Left cardiac atrium (tissue), 4 donors: ENCODE measurements around the gene MGAT5. TPM values are rescaled to one million over a fixed set of nuclear protein-coding genes. Genes with fewer than 3 reads are reported as not detected.

Experiments
- ATAC-seq, 2 donors: fragments of 200-7000 bp; cut with Tn5 transposase; one replicate each; pipeline ENCODE4 v1.9.1; 2020; ENCODE audit warnings: mild to moderate bottlenecking in 2 of 2, moderate library complexity in 2 of 2
- DNase-seq: peaks from one replicate; pipeline ENCODE4 v3.0.0-alpha.2; 2020
- intact Hi-C, 2 donors: fragments of 100-400 bp; cut with DNase I; formaldehyde crosslinking; loops; one replicate each; pipeline versions ENCODE4 v1.14.1 to v1.15.1; 2022 to 2023
- total RNA-seq, 2 donors: library from RNA; stranded (reverse); fragmentation: NEBNext Ultra II Directional; extraction: Animal tissue kit (Norgen Biotek cat#: 25700); gene quantifications; one replicate each; pipeline ENCODE4 v1.2.1, GENCODE V29; 2021
- donor health status: DM: no; HTN: yes; CAD: no.
- donor health status: DM: no; HTN: yes; CAD: no; lungs with severe emphysema.
- donor health status: DM: yes; HTN: yes; CAD: no.
- donor health status: Dilated cardiomyopathy.

The MGAT5 gene
- total RNA-seq, 2 donors from 2014 or later: 110 to 142 TPM

DNA sequence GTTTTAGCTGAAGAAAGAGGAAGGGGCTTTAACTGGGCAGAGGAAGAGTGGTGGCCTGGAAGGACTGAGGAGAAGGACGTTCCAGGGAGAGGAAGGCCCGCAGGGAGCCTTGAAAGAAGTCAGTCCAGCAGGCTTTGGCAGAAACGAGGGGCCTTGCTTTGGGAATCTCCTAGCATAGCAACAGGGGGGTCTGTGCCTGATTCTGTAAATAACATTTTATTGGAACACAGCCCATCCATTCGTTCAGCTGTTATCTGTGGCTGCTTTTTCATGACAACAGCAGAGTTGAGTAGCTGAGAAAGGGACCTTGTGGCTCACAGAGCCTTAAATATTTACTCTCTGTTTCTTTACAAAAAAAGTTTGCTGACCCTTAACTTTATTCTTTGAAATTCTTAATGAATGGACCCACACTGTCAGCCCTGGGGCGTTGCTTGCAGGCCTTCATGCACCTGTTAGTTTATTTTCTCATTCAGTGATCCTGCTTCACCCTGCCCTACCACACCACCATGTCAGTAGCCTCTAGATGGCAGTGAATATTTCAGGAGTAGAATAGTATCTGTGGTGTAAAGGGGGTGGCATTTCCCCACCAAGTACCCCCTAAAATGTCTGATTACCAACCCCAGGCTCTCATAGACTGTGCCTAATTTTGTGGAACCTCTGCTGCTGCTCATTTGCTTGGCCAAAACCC is 61.0 kb downstream of the MGAT5 start:
- DNase-seq: no peak
- peak in 1 of 2 donors; percentile 55 for ATAC-seq
- intact Hi-C loops: no loop called here

DNA sequence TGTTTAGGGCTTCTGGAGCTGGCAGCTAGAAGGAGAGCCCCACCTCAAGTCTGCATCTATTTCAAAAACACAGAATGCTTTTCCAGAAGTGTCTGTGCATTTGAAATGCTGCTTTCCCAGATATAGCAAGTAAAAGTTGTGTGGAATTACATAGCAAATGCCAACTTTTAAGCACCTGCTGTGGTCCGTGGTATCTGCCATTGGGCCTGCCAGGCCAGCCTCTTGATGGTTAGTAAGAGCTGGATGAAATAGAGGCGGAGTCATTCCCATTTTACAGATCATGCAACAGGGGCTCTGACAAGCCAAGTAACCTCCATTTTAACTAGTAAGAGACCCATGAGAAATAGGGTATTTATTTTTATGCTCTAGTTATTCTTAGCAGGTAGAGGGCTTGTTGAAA is 61.6 kb downstream of the MGAT5 start:
- ATAC-seq (no peak), DNase-seq (no peak)
- intact Hi-C loops: no loop called here

DNA sequence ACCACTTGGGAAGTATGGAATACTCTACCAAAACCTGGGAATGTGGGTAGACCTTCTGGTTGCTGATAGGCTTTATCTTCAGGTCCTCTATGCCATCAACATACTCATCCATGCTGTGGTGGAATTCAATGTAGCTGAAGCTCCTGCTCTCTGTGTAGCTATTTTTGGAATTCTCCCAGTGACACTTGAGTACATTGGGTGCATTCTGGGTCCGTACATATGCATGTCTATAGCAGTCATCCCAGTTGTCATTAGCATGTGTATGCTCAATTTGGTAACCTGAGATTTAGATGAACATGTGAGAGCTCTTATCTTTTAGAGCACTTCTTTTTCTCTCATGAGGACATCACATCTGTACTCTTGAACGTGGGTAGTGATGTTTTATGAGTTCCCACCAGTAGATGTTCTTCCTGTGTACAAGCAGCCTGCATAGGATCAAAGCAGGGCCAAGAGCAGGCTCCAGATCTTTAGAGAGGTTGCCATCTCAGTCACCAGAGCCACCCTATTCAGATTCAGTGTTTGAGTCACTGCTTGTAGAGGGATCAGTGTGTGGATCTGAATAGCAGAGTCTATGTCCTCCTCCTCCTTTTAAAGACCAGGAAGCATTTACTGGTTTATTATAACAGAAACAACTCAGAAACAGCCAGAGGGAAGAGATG is 65.9 kb downstream of the MGAT5 start:
- DNase-seq (no peak), ATAC-seq (no peak)
- intact Hi-C loops: no loop called here

DNA sequence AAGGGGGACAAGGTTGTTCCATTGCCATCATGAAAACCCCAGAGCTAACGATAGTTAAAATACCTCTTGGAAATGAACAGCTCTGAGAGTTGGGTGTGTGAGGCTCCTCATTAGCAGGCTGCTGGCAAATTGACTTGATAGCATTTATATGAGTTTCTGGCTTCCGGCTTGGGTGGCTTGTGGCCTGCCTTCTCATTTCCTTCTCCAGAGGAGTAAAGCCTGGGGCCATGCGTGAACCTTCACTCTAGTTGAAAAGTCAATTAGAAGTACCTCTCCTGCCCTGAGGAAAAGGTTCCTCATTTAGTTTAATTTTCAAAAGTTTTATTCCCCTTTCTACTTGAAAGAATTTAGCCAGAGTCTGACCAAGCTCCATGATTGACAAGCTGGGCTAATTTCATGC is 67.1 kb downstream of the MGAT5 start:
- DNase-seq: no peak
- no peak for ATAC-seq
- intact Hi-C loops: no loop called here

DNA sequence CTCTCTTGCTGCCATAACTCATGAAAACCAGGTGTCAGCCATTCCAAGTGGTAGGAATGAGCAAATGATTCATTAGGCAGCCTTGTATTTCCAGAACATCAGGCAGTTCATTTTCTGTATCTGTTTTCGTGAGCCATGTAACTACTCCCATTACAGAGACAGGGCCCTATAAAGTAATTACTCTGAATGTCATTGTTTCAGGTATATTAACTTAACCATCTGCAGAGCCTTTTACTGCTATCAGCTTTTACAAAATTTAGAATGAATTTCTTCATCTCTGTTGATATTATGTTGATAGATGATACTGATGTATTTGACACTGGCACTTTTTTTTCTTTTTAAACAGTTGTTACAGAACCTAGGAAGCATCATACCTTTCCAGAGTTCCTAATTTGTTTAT is 69.9 kb downstream of the MGAT5 start:
- intact Hi-C loops: no loop called here
- ATAC-seq (no peak), DNase-seq (no peak)

DNA sequence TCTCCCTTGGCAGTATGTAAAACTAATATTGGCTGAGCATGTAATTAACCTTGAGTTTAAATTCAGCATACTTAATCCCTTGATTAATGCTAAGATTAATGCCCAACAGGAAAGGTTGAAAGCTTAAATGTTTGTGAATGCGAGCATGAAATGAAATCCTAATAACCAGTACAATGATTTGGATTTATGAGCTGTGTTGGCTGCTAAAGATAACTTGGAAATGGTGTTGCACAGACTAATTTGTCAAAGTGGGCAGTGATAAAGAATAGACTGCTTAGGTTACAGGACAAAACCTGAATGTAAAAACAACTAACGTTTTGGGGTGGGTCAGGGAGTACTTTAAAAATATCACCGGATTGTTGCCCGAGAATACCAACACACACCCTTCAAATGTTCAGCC is 70.6 kb downstream of the MGAT5 start:
- intact Hi-C loops: no loop called here
- no peak for ATAC-seq
- DNase-seq: no peak

DNA sequence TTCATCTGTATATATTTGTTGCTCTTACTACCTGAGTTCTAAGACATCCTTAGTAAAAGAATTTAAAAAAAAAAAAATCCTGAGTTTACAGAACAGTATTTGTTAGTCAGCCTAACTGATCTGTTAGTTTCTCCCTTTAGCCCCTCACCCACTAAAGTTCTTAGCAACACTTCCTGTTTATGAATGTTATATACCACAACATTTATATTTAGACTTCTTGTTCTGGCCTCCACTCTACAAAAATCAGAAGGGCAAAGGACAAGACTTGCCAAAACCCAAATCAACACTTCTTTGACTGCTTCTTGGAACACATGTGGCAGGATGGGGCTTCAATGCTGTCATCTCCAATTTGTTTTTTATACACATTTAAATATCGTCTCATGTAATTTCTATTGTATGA is 71.1 kb downstream of the MGAT5 start:
- intact Hi-C loops: no loop called here
- ATAC-seq (peak; percentile 28 to 40), DNase-seq (no peak)

DNA sequence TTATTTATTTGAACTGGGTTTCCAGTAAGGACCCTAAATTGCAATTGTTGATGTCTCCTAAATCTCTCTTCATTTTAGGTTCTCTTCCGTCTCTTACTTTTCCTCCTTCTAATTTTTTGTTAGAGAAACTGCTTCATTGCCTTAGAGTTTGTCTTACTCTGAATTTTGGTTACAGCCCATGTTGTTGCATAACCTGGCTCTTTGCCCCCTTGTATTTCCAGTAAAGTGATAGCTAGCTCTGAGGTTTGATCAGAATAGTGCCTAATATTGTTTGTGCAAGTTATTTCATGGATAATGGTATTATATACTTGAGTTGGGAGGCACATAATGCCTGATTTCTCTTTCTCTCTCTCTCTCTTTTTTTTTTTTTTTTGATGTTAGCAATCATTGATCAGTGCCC is 71.8 kb downstream of the MGAT5 start:
- ATAC-seq (peak; percentile 39 to 60), DNase-seq (no peak)
- intact Hi-C loops: no loop called here

DNA sequence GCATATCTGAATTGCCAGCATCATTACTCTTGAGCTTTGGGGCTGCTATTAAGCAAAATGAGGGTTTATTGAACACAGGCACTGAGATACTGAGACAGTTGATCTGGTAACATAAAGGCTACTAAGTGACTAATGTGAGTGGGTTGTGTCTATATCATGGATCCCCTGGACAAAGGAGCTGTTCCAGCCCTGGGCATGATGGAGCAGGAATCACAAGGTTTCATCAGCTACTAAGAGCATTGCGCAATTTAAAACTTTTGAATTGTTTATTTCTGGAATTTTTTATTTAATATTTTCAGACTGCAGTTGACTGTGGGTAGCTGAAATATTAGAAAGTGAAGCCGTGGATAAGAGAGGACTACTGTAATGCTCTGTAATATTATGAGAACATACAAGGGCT is 73.5 kb downstream of the MGAT5 start:
- intact Hi-C loops: no loop called here
- DNase-seq: no peak

DNA sequence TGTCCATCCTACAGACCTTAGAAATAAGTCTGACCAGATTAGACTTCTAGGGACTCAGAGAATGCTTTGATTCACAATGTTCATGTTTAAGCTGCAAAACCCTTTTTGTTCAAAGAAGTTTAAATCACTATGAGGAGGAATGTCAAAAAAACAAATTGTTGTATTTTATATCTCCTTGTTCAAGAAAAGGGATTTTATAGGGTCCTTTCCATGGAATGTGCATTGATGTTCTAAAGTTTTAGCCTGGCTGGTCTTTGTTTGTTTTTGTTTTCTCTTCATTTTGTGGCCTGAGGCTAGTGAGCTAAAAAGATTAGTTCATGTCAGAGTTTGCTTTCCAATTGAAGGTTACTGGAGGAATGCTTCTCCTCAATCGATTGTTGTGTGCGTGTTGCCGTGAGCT is 77.2 kb downstream of the MGAT5 start:
- no peak for DNase-seq
- no peak for ATAC-seq
- intact Hi-C loops: no loop called here

More for the DNA sequence above, 73.5 kb downstream of the MGAT5 start:
- ATAC-seq: no peak

DNA sequence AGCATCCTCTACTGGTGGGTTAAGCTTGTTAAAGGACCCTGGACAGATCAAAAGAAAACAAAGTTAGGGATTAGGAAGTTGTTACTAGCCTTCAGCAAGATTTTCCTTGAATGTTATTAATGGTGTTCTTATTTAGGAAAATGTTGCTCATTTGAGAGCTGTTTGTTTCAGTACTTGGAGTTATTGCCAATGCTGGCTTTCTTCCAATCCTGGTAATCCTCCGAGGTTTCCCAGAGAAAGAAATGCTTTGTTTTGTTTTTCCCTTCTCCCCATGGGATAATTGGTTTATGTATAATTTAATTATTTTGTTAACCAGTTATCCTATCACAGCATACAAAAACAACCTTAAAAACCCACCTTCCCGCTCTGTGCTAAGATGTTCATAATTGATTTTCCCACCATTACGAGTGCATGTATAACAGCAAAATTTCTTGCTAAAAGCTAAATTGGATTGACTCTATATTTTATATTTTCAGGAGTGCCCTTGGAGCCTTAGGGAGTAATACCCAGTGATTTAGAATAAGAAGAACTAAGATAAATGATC is 79.8 kb downstream of the MGAT5 start:
- DNase-seq (no peak), ATAC-seq (no peak)
- intact Hi-C loops: no loop called here

DNA sequence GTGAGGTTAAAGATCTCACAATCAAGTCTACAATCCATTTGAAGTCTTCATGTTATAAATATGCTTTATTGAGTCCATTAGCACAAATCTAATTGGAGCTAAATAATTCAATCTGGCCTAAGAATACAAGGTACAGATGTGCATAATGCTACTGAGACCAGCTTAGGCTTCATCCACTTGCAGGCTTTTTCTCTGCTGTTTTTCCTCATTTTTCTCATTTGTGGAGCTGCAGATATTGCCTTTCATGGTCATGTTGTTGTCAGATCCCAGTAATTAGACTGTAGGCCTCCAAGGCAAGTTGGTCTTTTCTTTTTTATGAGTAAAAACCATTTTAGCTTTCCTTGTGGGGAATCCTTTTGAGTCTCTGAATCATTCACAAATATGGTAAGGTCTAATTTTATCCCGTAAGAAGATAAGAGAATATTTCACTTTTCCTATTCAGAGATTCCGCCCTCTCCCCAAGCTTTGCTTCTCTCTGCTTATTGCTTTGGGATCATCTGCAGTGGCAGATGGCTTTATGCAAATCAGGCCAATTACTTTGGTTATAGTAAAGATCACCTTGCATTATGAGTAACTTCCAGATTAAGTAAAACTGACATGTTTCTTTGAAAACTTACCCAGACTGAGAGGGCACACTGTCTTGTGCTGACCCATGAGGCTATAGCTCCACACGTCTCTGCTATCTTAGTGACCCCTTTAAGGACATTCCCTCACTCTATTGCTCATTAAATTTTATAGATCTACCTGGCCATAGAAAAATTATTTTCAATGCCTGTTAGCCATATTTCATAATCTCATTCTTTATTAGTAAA is 80.9 kb downstream of the MGAT5 start:
- ATAC-seq (no peak), DNase-seq (no peak)
- intact Hi-C loops: no loop called here

DNA sequence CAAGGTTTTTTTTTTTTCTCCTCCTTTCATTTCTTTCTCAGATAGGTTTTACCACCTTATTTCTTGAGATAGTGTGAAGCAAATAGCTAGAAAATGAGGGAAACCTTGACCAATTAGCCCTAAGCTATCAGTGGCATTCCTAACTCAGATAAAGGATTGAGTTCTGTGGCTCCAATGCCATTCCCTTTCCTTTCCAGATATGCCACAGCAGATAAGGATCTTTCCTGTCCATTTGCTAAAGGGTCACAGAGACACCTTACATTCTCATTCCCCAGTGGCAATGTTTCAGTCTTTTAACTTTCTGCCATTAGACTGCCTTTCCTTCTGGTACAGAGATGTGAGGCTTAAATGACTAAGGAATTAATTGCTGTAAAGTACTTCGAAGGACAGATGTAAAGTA is 81.7 kb downstream of the MGAT5 start:
- ATAC-seq: no peak
- intact Hi-C loops: no loop called here

DNA sequence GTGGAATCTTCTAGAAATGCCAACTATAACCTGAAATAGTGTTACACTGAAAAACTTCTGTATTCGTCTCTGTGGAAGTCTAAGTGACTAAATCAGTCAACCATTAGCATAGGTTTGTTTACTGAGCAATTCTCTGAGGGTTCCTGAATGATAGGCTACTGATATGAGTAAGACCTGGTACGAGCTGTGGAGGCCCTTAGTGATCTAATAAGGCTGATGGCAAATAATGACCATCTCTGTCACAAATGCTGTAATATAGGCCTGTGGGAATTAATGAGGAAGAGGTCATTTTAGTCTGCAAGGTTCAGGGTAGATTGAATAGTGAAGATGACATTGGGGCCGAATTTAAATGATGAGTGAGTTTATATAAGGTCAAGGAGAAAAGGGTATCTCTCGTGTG is 82.5 kb downstream of the MGAT5 start:
- DNase-seq (no peak), ATAC-seq (no peak)
- intact Hi-C loops: no loop called here

More for the DNA sequence above, 81.7 kb downstream of the MGAT5 start:
- DNase-seq: no peak

DNA sequence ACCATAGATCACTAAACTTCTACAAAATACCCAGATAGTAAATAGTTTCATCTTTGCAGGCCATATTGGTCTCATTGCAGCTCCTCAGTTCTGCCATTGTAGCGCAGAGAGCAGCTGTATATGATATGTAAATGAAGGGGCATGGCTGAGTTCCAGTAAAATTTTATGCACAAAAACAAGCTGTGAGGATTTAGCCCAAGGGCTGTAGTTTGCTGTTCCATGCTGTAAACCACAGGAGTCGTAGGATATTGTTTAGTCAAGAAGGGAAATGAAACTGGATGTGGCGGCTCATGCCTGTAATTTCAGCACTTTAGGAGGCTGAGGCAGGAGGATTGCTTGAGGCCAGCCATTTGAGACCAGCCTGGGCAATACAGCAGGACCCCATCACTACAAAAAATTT is 83.0 kb downstream of the MGAT5 start:
- ATAC-seq: peak in 1 of 2 donors; percentile 22
- intact Hi-C loops: no loop called here
- DNase-seq: no peak

DNA sequence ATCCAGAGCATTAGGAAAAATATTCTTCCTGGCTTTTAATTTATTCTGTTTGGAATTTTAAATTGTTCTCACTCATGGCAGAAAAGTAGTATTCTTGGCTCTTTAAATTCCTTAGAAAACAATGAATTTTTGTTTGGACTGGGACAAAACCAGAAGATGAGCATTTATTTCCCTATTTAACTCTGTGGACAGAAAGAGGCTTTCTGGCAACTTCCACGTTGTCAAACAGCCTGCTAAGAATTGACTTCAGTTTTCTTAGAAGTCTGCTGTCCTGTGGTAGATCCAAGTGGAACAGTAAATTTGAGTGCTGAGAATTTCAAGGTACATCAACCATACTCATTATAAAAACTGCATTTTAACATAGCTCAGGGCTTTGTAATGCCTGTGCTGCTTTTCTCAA is 83.8 kb downstream of the MGAT5 start:
- DNase-seq (no peak), ATAC-seq (peak in 1 of 2 donors; percentile 12)
- intact Hi-C loops: no loop called here

DNA sequence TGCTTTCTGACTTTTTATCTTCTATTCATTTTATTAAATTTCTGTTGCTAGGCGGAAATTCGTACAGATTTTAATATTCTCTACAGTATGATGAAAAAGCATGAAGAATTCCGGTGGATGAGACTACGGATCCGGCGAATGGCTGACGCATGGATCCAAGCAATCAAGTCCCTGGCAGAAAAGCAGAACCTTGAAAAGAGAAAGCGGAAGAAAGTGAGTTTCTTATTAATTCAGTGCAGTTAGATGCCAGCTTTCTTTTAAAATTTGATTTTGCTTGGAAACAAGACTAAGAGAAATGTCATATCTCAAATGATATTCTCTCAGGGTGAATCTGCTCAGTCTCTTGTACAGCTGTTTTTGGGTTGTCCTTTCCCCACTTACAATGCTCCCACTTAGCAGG is 84.3 kb downstream of the MGAT5 start:
- intact Hi-C loops: no loop called here

DNA sequence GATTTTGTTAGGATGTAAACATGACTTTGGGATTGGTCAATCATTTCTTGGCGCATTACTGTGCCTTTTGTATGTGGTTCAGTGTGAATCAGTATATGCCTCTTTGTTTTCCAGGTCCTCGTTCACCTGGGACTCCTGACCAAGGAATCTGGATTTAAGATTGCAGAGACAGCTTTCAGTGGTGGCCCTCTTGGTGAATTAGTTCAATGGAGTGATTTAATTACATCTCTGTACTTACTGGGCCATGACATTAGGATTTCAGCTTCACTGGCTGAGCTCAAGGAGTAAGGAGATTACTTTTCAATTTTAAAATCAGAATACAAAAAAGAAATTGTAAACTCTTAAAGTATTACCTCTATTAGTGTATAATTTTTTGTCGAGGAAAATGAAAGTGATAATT is 87.6 kb downstream of the MGAT5 start:
- ATAC-seq (no peak), DNase-seq (no peak)
- intact Hi-C loops: no loop called here

More for the DNA sequence above, 84.3 kb downstream of the MGAT5 start:
- peak; percentile 21 for DNase-seq
- peak in 1 of 2 donors; percentile 60 for ATAC-seq

DNA sequence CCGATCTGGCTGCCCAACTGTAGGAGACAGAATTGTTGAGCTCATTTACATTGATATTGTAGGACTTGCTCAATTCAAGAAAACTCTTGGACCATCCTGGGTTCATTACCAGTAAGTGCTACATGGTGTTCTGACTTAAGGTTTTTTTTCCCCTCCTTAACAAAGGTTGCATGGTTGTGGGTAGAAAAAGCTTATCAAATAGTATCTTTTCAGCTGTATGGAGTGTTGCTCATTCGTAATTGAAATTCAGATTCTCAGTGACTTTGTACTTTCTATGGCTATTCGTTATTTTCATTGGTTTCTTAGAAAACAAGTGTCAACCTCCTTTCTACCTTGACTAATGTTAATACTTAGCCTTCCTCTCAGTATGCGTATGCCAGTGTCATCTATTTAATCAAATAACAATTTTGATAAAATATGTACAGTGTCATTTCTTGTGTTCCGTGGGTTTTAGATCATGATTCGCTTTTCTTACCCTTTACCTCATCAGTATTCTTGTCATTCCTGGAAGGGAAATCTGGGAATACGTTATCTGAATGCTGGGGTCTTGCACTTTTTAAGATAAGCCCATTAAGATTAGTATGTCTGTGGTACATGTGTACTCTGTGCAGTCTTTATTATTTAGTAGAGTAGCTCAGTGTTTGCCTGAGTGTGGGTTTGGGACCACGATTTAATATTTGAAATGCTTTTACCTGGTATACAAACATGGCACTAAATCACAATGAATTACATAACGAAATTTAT is 91.3 kb downstream of the MGAT5 start:
- ATAC-seq (no peak), DNase-seq (no peak)
- intact Hi-C loops: no loop called here
